CD4-positive, alpha-beta T cell treated with Interleukin-15 for 4 hours (primary cell): ENCODE results near the gene EFNB1.

Experiments
- DNase-seq: peaks from one replicate; pipeline ENCODE4 v3.0.0-alpha.2; 2020; ENCODE audit warnings: low spot score

EFNB1 gene

DNA sequence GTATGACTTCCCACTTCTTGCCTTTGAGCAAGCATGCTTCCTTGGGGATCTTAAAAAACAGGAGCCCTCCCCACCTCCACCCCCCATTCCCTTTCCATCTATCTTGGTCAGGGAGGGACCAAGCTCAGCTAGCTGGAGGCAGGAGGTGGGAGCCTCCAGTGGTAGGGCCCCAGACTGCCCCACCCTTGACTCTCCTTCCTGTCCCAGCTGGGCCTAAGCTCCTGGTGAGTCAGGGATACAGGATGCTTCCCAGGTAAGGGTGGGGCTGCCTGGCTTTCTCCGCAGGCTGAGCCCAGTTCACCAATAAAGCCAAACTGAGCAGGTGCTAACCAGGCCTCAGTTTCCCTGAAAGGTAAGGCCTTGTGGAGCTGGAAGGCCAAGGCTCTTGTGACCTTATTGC lies 15.2 kb downstream of the EFNB1 start:
- DNase-seq: no peak

DNA sequence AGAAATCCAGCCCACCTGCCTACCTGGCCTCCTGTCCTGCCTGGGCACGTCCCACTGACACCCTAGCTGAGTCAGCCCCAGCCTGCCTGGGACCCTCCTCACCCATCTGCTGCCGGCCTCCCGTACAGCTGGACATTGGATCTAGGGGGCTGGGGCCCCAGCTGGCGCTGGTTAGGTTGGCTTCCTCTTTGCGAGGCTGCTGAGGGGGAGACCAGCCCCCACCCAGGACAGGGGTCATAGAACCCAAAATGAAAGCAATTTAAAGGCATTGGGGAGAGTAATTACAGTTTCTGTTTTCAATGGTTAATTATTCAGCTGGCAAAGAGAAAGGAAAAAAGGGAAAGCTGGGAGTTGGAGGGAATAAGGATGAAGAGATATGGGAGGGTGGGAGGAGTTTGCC lies 15.8 kb downstream of the EFNB1 start:
- no peak for DNase-seq

DNA sequence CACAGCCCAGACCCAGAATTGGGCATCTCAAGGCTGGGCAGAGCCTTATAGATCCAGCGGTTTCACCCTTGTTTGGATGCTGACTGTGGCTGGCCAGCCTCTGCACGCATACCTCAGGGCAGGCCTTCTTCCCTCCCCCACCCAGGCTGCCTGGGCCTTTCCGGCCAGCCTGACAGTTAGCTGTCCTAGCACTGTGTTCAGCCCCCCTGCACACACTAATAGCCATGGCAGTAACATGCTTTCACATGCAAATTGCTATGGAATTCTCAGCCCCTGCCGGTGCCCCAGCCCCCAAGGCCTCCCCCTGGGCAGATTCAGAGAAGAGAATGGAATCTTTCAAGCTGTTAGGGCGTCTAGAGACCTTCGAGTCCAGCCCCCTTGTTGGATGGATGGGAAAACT lies 17.7 kb downstream of the EFNB1 start:
- no peak for DNase-seq

DNA sequence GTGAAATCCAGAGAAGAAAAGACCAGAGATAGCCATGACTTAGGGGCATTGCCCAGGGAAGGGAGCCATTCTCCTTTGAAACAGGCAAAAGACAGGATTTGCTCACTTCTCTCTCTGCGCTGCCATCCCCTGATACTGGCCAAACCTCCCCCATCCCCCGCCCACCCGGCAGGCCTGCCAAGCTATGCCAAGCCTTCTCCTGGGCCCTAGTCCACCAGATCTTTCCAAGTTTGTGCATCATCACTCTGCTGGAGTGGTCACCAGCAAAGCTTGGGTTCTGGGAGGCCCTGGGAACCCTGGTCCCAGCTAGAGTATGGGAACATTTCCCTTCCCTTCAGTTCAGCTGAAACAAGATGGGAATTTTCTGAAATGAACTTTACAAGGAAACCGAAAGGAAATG lies 18.4 kb downstream of the EFNB1 start:
- DNase-seq: no peak

DNA sequence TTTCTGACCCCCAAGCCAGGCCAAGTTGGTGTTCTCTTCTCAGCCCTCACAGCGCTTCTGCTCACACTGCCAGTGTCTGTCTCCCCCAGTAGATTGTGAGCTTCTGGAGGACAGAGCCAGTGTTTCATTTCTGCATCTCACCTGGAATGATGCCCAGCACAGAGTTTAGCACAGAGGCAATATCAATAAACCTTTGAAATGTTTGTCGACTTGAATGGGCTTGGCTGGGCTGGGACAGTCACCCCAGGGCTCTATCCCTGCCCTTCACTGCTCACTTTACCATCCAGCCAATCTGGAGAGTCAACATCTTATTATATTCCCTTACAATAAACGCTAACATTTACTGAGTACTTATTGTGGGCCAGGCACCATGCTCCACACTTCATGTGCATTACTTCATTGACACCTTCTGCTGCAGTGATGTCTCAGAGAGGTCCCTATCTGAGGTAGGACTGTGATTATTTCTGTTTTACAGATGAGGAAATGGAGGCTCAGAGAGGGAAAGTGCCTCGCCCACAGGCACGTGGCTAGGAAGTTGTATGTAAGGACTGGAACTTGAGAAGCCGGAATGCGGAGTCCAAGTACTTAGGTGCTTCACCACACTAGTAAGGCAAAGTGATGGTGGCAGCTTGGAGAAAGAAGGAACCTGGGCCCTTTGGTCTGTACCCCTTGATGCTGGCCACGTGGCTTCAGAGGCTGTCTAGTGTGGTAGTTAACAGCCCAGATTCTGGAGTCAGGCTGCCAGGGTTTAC lies 19.5 kb downstream of the EFNB1 start:
- no peak for DNase-seq

DNA sequence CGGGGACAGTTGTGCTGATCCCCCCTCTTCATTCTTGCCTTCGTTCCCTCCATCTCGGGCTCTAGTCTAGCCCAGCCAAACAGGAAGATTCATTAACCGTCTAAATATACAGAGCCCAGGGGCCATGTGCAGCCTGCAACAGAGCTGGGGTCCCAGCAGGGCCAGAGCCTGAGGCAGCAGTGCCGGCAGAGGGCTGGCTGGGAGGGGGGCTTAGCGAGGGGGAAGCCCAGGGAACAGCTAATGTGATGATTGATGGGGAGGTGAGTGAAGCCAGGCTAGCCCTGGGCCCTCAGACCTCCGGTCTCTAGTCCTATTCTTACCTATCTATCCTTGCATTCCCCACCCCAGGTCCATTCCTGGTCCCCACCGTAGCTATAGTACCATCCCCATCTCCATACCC lies 22.3 kb downstream of the EFNB1 start:
- no peak for DNase-seq

DNA sequence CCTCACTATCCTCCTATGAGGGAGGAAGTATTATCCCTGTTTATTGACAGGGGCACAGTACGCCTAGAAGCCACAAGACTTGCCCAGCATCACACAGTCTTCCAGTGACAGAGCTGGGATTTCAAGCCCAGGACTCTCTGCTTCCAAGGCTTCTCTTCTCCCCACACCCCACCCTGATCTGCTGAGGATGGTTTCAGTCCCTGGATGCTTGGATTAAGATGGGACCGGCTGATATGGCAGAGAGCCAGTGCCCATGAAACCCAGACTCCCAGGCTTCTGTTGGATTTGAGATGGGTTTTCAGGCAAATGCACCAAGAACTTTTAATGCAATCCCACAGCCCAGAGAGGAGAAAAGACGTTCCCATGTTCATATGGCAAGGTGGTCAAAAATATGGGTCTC lies 23.2 kb downstream of the EFNB1 start:
- no peak for DNase-seq

DNA sequence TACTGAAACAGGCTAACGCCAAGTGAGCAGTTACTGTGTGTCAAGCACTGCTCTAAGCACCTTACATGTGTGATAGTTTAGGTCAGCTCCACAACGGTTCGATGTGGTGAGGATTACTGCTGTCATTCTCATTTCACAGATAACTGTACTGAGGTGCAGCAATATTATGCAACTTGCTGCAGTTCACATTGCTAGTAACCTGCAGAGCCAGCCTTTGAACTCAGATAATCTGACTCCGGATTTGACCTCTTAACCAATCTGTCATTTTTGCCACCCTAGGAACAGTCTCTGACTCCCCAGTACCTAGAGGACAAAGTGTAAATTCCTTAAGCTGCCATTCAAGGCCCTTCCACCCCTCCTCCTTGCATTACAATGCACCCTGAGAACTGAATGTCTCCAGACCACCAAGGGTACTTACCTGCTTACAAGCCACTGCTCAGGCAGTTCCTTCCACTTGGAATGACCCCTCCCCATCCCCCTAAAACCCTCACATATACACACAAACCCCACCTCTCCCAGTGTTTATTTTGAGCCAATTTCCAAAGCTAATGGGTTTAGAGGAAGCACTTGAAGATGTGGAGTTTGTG lies 24.9 kb downstream of the EFNB1 start:
- no peak for DNase-seq

DNA sequence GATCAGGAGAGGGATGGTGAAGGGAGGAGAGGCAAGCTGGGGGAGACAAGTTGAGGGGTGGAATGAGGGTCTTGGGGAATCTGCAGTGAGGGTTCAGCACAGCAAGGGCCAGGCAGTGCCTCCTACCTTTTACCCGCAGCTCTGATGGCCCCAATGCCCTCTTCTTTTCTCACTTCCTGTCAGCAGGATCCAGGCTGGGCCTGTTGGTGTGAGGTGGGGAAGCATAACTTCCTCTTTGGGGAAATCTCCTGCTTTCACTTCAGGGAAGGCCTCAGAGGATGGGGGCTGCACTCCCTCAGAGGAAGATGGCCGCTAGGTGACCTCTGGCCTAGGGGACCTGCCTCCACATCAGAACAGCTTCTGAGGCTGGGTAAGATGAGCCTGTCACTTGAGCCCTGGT lies 36.5 kb downstream of the EFNB1 start:
- no peak for DNase-seq

DNA sequence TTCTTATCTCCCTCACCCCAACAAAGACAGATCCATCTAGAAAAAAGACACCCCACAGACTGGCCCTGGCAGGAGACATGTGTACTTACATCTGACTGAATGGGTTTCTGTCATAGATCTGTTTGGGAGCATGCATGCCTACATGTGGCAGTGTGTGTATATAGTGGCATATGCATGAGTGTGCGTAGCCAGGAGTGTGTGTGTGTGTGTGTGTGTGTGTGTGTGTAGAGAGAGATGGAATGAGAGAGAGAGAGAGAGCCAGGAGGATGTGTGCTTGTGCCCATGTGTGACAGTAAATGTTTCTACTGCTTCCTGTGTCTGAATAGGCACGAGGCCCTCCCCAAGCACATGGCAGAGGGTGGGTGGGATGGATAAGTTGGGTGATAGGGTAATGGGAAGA lies 37.1 kb downstream of the EFNB1 start:
- DNase-seq: no peak

DNA sequence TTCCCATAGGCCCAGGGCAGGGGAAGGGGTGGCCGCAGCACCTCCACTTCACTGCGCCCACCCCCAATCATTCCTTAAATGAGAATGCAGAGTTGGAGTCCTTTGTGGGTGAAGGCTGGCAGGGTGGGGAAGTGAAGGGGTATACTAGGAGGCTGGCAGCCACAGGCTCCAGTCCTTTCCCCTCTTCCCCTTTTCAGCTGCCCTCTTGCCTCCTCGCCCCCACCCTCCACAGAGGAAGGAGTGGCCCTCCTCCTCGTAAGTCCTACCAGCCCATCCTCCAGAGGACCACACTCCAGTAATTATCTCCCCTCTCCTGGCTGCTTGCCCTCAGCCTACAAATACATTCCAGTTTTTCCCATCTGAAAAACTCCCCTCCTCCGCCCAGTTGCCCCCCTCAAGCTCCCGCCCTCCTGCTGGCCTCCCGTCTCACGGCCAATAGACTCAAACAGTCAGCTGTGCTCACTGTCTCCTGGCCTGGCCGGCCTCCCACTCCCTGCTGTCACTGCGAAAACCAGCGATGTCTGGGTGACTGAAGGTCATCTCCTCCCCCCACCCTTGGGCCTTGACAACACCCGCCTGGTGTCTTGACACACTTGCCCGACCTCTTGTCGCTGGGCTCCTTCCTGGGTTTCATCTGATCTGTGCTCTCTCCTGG lies 38.8 kb downstream of the EFNB1 start:
- DNase-seq: no peak

DNA sequence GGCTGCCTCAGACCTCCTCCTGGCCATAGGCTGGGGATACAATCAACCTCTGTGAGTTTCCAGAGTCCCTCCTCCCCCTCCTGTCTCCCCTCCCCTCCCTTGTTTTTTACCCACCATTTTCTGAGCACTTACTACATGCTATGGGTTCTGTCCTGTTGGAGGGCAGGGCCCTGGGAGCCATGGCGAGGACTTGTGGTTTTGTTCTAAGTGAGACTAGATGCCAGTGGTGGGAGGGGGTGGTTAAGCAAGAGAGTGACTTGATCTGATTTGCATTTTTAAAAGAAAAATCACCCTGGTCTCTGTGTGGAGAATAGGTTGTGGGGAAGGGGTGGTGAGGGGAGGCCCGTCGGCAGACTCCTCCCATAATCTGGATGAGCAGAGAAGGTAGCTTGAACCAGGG lies 39.5 kb downstream of the EFNB1 start:
- DNase-seq: no peak

DNA sequence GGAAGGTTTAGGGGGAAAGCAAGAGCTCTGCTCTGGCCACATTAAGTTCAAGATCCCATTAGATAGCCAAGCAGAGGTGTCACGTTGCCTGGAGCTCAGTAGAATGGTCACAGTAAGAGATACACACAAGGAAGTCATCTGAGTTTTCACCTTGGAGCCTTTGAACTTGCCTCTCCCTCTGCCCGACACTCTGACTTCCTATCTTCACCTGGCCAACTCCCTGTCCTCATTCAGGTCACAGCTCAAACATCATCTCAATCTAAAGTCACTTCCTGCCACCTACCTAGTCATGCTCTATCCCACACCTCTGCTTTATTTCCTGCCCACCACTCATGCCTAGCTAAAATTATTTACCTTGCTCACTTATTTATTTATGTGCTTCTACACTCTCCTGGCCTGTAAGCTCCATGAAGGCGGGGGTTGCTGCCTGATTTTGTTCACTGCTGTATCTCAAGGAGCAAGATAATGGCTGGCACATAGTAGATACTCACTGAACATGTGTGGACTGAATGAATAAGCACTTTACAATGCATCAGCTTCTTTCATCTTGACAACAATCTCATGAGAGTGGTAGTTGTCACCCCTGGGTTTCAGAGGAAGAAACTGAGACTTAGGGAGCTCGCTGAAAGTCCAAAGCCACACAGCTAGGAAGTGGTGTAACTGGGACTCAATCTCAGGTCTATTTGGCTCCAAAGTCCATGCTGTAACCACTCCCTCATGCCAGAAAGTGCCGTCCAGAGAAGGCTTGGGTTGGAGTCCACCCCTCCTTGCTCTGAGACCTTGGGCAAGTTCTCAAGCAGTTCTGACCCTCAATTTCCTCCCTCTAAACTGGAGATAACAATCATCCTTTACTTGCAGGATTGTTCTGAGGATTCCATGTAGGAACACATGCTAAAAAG lies 40.3 kb downstream of the EFNB1 start:
- no peak for DNase-seq

DNA sequence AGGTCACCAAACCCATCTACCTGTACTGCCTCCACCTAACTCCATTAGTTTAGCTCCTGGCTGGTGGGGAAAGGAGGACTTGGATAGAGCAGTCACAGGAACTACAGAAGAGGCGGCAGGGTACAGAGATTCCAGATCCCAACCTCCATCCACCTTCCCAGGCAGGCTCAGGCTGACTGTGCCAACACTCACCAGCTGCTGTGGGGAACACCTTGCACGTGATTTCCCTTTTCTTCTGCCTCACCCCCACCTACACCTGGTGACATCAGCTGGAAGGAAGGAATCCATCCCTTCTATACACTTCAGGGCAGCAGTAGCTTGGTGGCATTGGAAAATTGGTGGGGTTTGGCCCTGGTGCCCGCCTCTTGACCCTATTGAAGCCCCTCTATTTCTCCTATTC lies 41.5 kb downstream of the EFNB1 start:
- no peak for DNase-seq

DNA sequence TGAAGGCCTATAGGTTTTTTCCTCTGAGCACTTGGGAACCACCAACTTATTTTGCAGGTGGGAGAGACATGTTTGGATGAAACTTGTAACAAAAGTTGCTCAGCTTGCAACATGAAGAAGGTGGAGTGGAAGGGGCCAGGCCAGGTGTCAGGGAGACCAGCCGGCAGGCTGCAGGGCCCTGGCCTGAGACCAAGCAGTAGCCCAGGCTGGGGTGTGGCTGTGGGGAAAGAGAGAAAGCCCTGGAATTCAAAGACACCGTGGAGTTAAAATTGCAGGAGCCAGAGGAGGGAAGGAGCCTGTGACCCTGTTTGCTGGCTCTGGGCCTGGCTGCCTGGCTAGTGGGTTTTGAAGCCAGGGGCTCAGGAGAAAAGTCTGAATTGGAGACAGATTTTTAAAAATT lies 43.4 kb downstream of the EFNB1 start:
- DNase-seq: no peak

DNA sequence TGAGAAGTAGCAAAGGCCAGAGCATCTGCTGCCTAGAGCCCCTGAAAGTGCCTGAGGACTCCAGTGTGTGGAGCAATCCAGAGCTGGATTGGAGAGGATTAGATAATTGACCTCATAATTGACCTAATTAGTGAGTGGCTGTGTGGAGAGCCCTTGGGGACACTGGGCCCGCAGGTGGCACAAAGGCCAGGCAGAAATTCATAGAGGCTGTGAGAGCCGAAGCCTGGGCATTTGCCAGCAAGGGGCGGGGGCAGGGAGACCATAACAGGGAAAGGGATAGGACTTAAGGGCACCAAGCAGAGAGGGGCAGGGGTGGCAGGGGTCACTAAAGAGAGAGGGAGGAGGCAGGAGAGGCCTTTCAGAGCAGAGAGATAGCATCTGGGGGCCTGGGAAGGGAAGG lies 45.3 kb downstream of the EFNB1 start:
- DNase-seq: no peak

DNA sequence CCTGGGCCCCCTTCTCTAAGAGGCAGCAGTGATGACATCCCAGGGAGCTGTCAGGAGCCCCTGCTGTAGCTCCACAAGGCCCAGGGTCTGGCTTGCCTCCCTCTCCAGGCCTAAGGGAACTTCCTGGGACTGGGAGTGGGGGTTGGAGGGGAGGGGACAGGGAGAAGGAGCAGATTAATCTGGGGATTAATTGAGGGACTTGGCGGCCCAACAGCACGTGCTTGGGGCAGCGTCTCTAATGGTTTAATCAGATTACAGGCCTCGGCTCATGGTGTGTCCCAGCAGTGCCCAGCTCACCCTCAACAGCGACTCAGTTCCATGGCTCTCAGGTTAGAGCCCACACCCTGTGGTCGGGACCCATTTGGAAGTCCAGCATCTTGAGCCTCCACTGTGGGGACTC lies 47.9 kb downstream of the EFNB1 start:
- no peak for DNase-seq

DNA sequence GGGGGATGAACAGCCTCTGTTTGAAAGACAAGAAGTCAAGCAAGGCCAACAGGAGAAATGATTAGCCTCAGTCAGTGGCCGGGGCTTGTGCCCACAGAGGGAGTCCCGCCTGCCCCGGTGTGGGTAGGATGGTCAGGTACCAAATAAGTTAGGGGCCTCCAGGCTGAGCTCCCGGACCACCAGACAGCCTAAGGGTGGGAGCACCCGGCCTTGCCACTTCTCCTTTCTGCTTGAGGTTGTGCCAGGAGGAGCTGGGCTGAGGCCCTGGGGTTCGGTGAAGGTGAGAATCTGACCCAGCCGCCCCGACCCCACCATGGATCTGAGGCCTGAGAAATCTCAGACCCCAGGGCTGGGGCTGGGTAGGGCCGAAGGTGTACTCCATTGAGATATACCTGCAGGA lies 48.8 kb downstream of the EFNB1 start:
- DNase-seq: no peak

DNA sequence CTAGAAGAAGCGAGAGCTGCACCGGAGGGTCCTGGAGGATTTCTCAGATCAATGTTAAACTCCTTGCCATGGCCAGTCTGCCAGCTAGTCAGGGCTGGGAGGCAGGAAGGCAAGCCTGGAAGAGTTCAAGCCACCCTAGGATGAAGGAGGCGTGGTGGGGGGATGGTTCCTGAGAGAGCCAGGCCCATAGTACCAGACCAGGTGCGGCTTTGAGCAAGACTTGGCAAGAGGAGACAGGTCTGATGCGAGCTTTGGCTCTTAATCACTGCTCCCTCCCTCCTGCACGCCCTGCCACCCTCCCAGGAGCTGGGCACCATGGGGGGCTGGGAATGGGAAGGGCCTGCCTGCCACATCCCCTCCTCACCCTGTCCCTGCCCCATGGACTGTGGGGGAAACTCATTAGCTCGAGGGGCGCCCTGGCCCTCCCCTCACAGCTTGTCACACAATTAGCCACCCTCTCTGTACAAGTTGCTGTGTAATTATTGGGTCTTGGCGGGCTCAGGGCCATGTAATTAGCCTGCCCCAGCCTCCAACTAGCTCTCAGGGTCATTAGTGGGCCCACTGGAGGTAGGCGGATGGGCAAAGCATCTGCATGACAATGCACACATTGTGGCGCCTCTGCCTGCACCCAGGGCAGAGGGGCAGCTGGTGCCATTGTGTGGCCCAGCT lies 50.3 kb downstream of the EFNB1 start:
- no peak for DNase-seq

DNA sequence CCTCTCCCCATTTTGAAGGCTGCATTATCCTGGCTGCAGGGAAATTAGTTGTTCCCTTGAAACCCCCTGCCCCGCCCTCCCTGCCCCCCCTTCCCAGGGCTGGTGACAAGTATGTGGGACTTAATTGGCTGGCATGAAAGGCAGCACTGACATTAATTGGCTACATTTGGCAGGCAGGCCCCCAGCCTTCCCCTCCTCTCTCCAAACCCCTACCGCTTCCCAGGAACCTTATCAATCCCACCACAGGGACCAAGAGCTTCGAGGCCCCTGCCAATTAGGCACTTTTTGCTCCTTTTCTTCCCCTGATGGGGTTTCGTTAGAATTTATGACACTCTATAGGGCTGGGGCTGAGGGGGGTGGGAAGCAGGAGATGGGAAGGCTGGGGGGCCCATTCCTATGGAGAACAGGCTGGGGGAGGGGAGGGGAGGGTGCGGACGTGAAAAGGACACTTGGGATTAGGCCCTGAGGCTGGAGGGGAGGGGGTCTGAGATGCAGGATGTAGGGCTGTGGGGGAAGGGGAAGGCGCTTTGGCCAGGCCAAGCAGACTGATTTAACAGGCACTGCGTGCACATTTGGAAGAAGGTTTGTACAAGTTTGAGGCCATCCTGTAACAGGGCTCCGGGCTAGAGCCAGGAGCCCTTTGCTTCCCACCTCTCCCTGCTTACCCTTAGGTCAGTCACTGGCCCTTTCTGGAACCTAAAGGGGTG lies 52.2 kb downstream of the EFNB1 start:
- DNase-seq: no peak

DNA sequence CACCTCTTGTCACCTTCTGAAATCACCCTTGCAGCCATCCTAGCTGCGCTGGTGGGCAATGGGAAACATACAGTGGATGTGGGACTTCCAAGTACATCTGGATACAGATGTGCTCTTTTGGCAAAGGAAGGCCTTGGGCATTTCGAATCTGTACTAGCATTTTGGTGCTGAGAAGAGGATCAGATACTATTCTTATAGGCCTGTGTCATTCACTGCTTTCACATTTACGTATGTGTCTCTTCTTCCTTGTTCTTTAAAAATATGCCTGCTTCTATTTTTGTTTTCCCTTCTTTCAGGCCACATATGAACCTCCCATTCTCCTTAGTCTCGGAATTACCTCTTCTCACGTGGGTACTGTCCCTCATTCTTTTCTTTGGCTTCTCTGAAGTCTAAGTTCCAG lies 53.1 kb downstream of the EFNB1 start:
- DNase-seq: no peak

DNA sequence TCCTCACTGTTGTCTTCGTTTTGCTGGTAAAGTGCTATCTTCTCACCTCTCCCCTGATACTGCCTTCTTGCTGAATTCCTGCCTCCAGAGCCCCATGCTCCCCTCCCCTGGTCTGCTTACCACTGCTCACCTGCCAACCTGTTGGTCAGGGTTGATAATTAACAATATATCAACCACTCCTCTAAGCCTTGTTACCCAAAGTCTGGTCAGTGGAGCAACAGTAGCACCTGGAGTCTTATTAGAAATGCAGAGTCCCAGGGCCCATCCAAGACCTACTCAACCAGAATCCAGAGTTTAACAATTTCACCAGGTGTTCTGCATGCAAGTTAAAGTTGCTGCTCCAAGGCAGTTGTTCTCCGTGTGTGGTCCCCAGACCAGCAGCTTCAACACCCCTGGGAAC lies 55.0 kb downstream of the EFNB1 start:
- no peak for DNase-seq
